ENCODE data around the gene RPTOR. TPM values are rescaled to one million over a fixed set of nuclear protein-coding genes. Genes with fewer than 3 reads are reported as not detected.
A peak's percentile ranks its signal among the peaks of the same experiment; 100 is the strongest.
"Not testable (repeated sequence)": the region's sequence is repeated elsewhere in the genome, so short reads cannot be mapped to it uniquely, and the experiment has no call there.

RPTOR gene
- total RNA-seq, 4 donors from 2014 or later, result 19.0 to 48.3 (median 27.3) TPM

GRCh38 chr17:80738987-80739730 is 194.5 kb downstream of the RPTOR start:
- Histone ChIP-seq H3K4me3 (no peak overlapping the region), H3K27ac (no peak overlapping the region), H3K27me3 (no peaks in the 10 kb centered on the region), H3K36me3 (no peaks in the 10 kb centered on the region), H3K9me3 (no peaks in the 10 kb centered on the region), H3K4me1 (peaks cover 0 to 5% of the 10 kb centered on the region in 2 donors)
- TF ChIP-seq CTCF (IDR thresholded peaks at IDR 0.05) (no peak), POLR2A (IDR thresholded peaks at IDR 0.05) (no peak)
- intact Hi-C loops (cut with DNase I; ENCODE audit: low total_unique reads), result no loop called here
- DNase-seq, result no peak

- Histone ChIP-seq H3K27me3 (no peaks in the 10 kb centered on the region), H3K27ac (no peak overlapping the region), H3K4me1 (peaks cover 0 to 5% of the 10 kb centered on the region in 2 donors), H3K9me3 (no peaks in the 10 kb centered on the region), H3K4me3 (no peak overlapping the region), H3K36me3 (no peaks in the 10 kb centered on the region)
- no peak for TF ChIP-seq POLR2A (IDR thresholded peaks at IDR 0.05)
- no peak for TF ChIP-seq CTCF (IDR thresholded peaks at IDR 0.05)
- intact Hi-C loops (cut with DNase I; ENCODE audit: low total_unique reads), result no loop called here
- no peak for DNase-seq
Measured at GRCh38 chr17:80740141-80740540, 195.5 kb downstream of the RPTOR start.

GRCh38 chr17:80742091-80742490 is 197.5 kb downstream of the RPTOR start:
- no peaks in the 10 kb centered on the region for H3K9me3 ChIP-seq
- DNase-seq, result no peak
- TF ChIP-seq CTCF (IDR thresholded peaks at IDR 0.05) (no peak), POLR2A (IDR thresholded peaks at IDR 0.05) (no peak)
- peaks cover 0 to 5% of the 10 kb centered on the region in 2 donors for H3K4me1 ChIP-seq
- no peak overlapping the region for H3K4me3 ChIP-seq
- no peak overlapping the region for H3K27ac ChIP-seq
- H3K27me3 ChIP-seq, result no peaks in the 10 kb centered on the region
- H3K36me3 ChIP-seq, result no peaks in the 10 kb centered on the region
- intact Hi-C loops (cut with DNase I; ENCODE audit: low total_unique reads), result no loop called here

GRCh38 chr17:80742581-80743180 is 198.0 kb downstream of the RPTOR start:
- TF ChIP-seq POLR2A (IDR thresholded peaks at IDR 0.05) (no peak), CTCF (IDR thresholded peaks at IDR 0.05) (no peak)
- no peak overlapping the region for H3K4me3 ChIP-seq
- no peak for DNase-seq
- H3K27me3 ChIP-seq, result no peaks in the 10 kb centered on the region
- no peaks in the 10 kb centered on the region for H3K36me3 ChIP-seq
- peaks cover 0 to 5% of the 10 kb centered on the region in 2 donors for H3K4me1 ChIP-seq
- H3K27ac ChIP-seq, result peak overlapping the region in 1 of 2 donors; percentile 24
- intact Hi-C loops (cut with DNase I; ENCODE audit: low total_unique reads), result no loop called here
- no peaks in the 10 kb centered on the region for H3K9me3 ChIP-seq

GRCh38 chr17:80743181-80743771 is 198.6 kb downstream of the RPTOR start:
- TF ChIP-seq CTCF (IDR thresholded peaks at IDR 0.05), result no peak
- no peak for TF ChIP-seq POLR2A (IDR thresholded peaks at IDR 0.05)
- peak overlapping the region; percentile 17 to 24 for H3K27ac ChIP-seq
- no peaks in the 10 kb centered on the region for H3K36me3 ChIP-seq
- intact Hi-C loops (cut with DNase I; ENCODE audit: low total_unique reads), result no loop called here
- peak in 1 of 2 donors; percentile 58 for DNase-seq
- H3K9me3 ChIP-seq, result no peaks in the 10 kb centered on the region
- peaks cover 0 to 5% of the 10 kb centered on the region in 2 donors for H3K4me1 ChIP-seq
- H3K27me3 ChIP-seq, result no peaks in the 10 kb centered on the region
- H3K4me3 ChIP-seq, result no peak overlapping the region

GRCh38 chr17:80743973-80744372 is 199.3 kb downstream of the RPTOR start:
- H3K27ac ChIP-seq; H3K4me3 ChIP-seq; H3K9me3 ChIP-seq; intact Hi-C loops (cut with DNase I; ENCODE audit: low total_unique reads); H3K4me1 ChIP-seq; H3K36me3 ChIP-seq; H3K27me3 ChIP-seq; DNase-seq: not testable (repeated sequence)

GRCh38 chr17:80744725-80745124 is 200.1 kb downstream of the RPTOR start:
- DNase-seq; H3K27me3 ChIP-seq; H3K27ac ChIP-seq; H3K4me1 ChIP-seq; H3K9me3 ChIP-seq; H3K4me3 ChIP-seq; H3K36me3 ChIP-seq; intact Hi-C loops (cut with DNase I; ENCODE audit: low total_unique reads): not testable (repeated sequence)
